Stimulated activated CD8-positive, alpha-beta memory T cell treated with anti-CD3 and anti-CD28 coated beads, Interleukin-15, amount 100 ng/mL, for 4 hours (primary cell): ENCODE data around the gene PPAN.

Experiments
- DNase-seq, 2 donors: peaks; one replicate each; pipeline ENCODE4 v3.0.0-alpha.2; 2020; ENCODE audit warnings: low read depth in 2 of 2

PPAN gene

GRCh38 chr19:10113592-10113963 lies 7.4 kb downstream of the PPAN start:
- no peak for DNase-seq

DNA sequence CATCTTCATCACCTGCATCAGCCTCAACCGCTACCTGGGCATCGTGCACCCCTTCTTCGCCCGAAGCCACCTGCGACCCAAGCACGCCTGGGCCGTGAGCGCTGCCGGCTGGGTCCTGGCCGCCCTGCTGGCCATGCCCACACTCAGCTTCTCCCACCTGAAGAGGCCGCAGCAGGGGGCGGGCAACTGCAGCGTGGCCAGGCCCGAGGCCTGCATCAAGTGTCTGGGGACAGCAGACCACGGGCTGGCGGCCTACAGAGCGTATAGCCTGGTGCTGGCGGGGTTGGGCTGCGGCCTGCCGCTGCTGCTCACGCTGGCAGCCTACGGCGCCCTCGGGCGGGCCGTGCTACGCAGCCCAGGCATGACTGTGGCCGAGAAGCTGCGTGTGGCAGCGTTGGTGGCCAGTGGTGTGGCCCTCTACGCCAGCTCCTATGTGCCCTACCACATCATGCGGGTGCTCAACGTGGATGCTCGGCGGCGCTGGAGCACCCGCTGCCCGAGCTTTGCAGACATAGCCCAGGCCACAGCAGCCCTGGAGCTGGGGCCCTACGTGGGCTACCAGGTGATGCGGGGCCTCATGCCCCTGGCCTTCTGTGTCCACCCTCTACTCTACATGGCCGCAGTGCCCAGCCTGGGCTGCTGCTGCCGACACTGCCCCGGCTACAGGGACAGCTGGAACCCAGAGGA lies 7.9 kb downstream of the PPAN start:
- DNase-seq: no peak

- no peak for DNase-seq
Measured at GRCh38 chr19:10114651-10115391, 8.7 kb downstream of the PPAN start.

DNA sequence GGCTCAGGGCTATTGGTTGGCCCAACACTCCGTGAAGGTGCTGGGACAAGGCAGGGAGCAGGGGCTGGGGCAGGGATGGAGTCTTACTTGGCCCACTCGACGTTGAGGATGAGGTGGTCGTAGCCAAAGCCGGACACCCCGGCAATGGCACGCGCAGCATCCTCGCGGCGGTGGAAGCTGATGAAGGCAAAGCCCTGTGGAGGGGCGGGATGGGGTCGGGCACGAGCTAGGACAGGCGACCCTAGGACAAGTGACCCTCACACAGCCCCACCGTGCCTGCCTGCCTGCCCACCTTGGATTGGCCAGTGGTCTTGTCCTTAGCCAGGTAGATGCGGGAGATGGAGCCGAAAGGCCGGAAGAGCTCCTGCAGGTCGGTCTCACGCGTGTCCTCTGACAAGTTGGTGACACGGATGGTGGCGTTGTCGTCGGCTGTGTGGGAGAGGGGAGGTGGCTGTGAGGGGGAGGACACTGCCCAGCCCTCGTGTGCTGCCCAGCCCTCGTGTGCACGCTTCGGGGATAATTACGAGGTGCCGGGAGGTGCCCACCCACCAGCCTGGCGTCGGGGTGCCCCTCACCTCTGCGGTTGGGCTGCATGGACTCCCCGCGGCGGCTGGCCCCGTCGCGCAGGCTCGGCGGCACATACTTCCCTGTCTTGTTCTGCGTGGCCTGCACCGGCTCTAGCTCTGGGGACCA lies 9.4 kb downstream of the PPAN start:
- no peak for DNase-seq

GRCh38 chr19:10116085-10116865 lies 10.1 kb downstream of the PPAN start:
- DNase-seq: no peak

GRCh38 chr19:10116866-10117616 lies 10.9 kb downstream of the PPAN start:
- no peak for DNase-seq

GRCh38 chr19:10118960-10119359 lies 12.8 kb downstream of the PPAN start:
- no peak for DNase-seq

GRCh38 chr19:10120538-10121189 lies 14.5 kb downstream of the PPAN start:
- DNase-seq: no peak

GRCh38 chr19:10122045-10122444 lies 15.9 kb downstream of the PPAN start:
- DNase-seq: no peak

- no peak for DNase-seq
Measured at GRCh38 chr19:10124429-10124828, 18.3 kb downstream of the PPAN start.

DNA sequence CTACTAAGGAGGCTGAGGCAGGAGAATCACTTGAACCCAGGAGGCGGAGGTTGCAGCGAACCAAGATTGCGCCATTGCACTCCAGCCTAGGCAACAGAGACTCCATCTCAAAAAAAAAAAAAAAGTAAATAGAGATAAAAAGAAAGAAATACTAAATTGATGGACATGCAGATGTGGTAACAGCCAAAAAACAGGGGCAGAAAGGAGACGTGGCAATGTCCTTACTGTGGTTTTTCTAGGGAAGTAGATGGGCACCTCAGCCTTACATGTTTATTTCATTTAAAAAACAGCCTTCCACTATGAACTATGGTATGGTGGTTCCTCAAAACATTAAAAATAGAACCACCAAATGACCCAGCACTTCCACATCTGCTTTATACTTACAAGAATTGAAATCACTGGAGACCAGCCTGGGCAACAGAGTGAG lies 20.1 kb downstream of the PPAN start:
- DNase-seq: no peak

GRCh38 chr19:10132905-10133304 lies 26.7 kb downstream of the PPAN start:
- DNase-seq: no peak

- DNase-seq: no peak
Measured at GRCh38 chr19:10133596-10133995, 27.4 kb downstream of the PPAN start.

DNA sequence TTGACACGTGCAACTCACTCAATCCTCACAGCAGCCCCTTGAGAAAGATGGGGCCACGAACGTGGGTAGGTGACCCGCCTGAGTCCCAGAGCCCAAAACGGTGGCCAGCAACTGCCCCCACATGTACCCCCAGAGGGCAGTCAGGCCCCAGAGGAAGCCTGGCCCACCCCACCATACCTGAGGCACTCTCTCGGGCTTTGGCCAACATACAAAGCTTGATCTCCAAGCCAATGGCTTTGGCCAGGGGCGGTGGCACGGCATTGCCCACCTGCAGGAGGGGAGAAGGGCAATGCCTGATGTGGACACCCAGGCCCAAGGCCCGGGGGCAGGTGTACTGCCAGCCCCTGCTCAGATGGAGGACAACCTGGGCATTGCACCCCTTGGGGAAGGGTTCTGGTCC lies 27.9 kb downstream of the PPAN start:
- DNase-seq: no peak

GRCh38 chr19:10135551-10136334 lies 29.6 kb downstream of the PPAN start:
- DNase-seq: no peak

- no peak for DNase-seq
Measured at GRCh38 chr19:10136936-10137335, 30.8 kb downstream of the PPAN start.

DNA sequence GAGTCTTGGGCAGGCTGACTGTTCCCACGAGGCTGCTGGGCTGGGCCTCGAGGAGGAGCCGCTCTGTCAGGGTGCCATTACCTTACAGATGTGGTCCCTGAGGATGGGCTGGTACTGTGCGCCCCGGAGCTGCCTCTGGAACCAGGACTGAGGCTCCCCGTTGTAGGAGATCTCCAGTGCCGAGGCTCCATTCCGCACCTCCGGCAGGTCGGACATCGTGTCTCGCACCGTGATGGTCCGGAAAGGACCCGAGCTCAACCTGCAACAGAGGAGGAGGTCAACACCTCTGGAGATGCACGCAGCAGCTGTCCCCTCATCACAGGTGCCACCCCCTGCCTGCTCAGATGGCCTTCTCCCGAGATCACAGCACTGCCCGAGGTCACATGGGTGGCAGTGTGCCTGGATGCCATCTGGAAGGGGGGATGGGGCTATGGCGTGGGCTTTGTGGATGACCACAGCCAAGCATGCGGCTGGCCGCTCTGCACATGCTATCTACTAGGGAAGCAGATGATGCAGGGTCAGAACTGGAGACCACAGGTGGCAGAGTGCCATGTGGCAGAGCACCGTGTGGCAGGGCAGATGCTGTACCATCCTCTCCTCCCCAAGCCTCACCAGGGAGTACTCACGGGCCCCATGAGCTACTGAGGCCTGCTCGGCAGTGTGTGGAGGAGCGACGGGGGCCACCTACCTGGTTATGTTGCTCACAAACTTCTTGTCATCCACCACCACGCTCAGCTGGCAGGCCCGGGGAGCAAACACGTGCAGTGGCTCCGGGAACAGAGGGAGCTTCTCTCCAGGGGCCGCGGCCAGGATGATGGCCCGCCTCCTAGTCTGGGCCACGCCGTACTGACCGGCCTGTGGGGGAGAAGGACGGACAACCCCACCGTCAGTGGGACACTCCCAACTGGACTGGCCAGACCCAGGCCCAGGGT lies 31.9 kb downstream of the PPAN start:
- no peak for DNase-seq

DNA sequence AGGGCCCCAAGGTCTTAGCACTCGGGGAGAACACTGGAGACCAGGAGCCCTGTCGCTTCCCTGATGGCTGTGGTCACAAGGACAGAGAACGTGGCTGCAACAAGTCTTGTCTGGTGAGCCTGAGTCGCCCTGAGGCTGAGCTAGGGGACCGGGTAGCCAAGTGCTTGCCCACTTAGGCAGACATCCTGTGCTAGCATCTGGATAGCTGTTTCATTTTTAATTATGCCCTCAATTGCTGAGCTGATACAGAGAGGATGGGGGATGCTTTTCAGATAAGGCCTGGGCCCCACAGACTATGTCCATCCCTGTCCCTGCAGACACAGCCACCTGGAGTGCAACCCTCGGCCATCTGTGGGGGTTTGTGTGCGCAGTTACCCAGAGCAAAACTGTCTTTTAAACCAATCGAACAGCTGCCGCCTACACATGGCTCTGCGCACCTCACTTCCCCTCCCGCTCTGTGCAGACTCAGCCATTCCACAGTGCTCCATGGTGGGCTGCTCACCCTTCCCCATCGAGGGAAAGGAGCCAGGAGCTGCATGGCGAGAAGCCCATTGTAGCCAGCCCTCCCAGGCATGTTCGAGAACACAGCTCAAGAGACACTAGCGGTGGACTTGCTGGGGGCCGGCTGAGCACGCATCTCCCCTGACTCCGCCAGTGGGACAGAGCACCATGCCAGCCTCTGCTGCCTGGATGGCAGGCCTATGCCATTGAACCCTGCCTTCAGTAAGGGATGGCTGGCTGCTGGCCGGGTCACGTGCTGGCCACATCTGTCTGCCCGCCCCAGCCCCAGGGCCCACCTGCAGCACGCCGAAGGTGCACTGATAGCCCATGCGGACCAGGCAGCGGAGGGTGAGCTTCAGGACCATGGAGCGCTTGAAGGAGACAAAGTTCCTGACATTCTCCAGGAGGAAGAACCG lies 33.0 kb downstream of the PPAN start:
- no peak for DNase-seq
